ENCODE data around the gene UCKL1.

DNA sequence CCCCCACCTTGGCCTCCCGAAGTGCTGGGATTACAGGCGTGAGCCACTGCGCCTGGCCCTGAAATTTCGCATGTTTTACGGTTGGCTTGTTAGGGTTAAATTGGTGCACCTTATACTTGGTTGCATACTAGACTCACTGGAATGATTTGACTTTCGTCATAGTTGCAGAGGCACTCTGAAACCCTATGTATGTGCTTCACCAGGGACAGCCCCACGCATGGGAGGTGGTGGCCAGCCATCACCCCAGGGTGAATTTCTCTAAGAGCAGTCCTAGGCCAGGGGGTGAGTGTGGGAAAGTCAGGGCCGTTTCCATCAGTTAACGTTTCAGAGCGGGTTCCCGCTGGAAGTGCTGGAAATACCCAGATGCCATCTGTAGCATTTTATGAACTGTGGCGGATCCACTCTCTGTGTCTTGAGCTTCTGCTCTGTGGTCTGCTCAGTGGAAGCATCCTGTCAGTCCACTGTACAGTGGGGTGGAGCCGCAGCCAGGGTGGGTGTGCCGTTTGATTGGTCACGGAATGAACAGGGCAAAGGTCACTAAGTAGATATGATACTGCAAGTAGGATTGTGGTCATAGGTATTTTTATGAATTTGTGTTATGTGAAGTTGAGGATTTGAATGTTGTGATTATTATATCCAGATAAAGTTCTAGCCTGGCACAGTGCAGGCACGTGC lies 48.1 kb downstream of the UCKL1 start:
- no peak for TF ChIP-seq POLR2AphosphoS5 (IDR thresholded peaks at IDR 0.05)
- TF ChIP-seq, protein P1, sequence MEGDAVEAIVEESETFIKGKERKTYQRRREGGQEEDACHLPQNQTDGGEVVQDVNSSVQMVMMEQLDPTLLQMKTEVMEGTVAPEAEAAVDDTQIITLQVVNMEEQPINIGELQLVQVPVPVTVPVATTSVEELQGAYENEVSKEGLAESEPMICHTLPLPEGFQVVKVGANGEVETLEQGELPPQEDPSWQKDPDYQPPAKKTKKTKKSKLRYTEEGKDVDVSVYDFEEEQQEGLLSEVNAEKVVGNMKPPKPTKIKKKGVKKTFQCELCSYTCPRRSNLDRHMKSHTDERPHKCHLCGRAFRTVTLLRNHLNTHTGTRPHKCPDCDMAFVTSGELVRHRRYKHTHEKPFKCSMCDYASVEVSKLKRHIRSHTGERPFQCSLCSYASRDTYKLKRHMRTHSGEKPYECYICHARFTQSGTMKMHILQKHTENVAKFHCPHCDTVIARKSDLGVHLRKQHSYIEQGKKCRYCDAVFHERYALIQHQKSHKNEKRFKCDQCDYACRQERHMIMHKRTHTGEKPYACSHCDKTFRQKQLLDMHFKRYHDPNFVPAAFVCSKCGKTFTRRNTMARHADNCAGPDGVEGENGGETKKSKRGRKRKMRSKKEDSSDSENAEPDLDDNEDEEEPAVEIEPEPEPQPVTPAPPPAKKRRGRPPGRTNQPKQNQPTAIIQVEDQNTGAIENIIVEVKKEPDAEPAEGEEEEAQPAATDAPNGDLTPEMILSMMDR (IDR thresholded peaks at IDR 0.05): no peak
